SU-DHL-6 (cell line): ENCODE measurements around the gene SPATC1L.

Experiments used
- H2AFZ ChIP-seq: fragments of 200-600 bp; sonication (generic); 2 replicates; pipeline ENCODE4 v1.6.1; 2014; ENCODE audit warnings: low read depth, mild to moderate bottlenecking, moderate library complexity, mixed read lengths, antibody characterized with exemption, low read length; ENCODE audit not compliant: severe bottlenecking
- H3F3A ChIP-seq: fragments of 200-600 bp; shearing (Covaris generic); 2 replicates; pipeline ENCODE4 v1.6.0; 2016; ENCODE audit warnings: antibody characterized with exemption, mild to moderate bottlenecking; ENCODE audit not compliant: insufficient read depth
- H3K27ac ChIP-seq: fragments of 200-600 bp; sonication (generic); 2 replicates; pipeline ENCODE4 v1.5.1; 2016; ENCODE audit warnings: low read depth, mild to moderate bottlenecking, low read length, moderate library complexity, mixed read lengths
- H3K27me3 ChIP-seq: fragments of 200-600 bp; sonication (generic), shearing (Covaris generic); 2 replicates; pipeline ENCODE4 v1.6.0; 2014; ENCODE audit warnings: mild to moderate bottlenecking, low read length
- H3K36me3 ChIP-seq: fragments of 200-600 bp; sonication (generic); 2 replicates; pipeline ENCODE4 v1.6.1; 2014; ENCODE audit warnings: mild to moderate bottlenecking, low read length, mixed read lengths
- H3K4me2 ChIP-seq: fragments of 300-600, 200-600 bp; shearing (Covaris generic), sonication (generic); 2 replicates; pipeline ENCODE4 v1.6.0; 2014; ENCODE audit warnings: low read length, low read depth, mild to moderate bottlenecking; ENCODE audit not compliant: poor library complexity, severe bottlenecking
- H3K4me3 ChIP-seq: fragments of 200-600 bp; sonication (generic); 2 replicates; pipeline ENCODE4 v1.5.1; 2014; ENCODE audit warnings: antibody characterized with exemption, low read length, mild to moderate bottlenecking, mixed read lengths; ENCODE audit not compliant: insufficient read depth, poor library complexity, severe bottlenecking
- H3K79me2 ChIP-seq: fragments of 200-600 bp; sonication (generic); 2 replicates; pipeline ENCODE4 v1.6.1; 2014; ENCODE audit warnings: mild to moderate bottlenecking, low read length, moderate library complexity; ENCODE audit not compliant: insufficient read depth
- H3K9ac ChIP-seq: fragments of 200-600 bp; sonication (generic); 2 replicates; pipeline ENCODE4 v1.7.0; 2014; ENCODE audit warnings: mild to moderate bottlenecking, low read length
- H3K9me2 ChIP-seq: fragments of 200-600 bp; sonication (generic); replicated peaks from 2 replicates; pipeline ENCODE4 v1.6.1; 2014; ENCODE audit warnings: low read length; ENCODE audit not compliant: insufficient read depth
- H3K9me3 ChIP-seq: fragments of 200-600 bp; sonication (generic); 2 replicates; pipeline ENCODE4 v1.6.1; 2014; ENCODE audit warnings: low read length, mixed read lengths; ENCODE audit not compliant: insufficient read depth
- H4K20me1 ChIP-seq: fragments of 200-600 bp; sonication (generic); 2 replicates; pipeline ENCODE4 v1.6.1; 2014; ENCODE audit warnings: low read depth, mild to moderate bottlenecking, antibody characterized with exemption, low read length, moderate library complexity, mixed read lengths
- CTCF ChIP-seq: fragments of 200-600 bp; sonication (generic); IDR thresholded peaks from one replicate; pipeline ENCODE4 v1.5.1; 2017; ENCODE audit warnings: antibody characterized with exemption, mild to moderate bottlenecking, low read length, moderate library complexity; ENCODE audit not compliant: insufficient read depth, poor library complexity, severe bottlenecking
- EZH2phosphoT487 ChIP-seq: fragments of 200-600 bp; sonication (generic), shearing (Covaris generic); conservative IDR thresholded peaks from 2 replicates; pipeline ENCODE4 v1.6.1; 2018; ENCODE audit warnings: mild to moderate bottlenecking, antibody characterized with exemption, low read length, moderate library complexity, mixed read lengths

The SPATC1L gene

GRCh38 chr21:46136739-46137349 lies 47.4 kb downstream of the SPATC1L start:
- Histone ChIP-seq H3K79me2 (no peaks in the 10 kb centered on the region), H3F3A (no peaks in the 10 kb centered on the region), H3K27me3 (no peaks in the 10 kb centered on the region), H2AFZ (no peak overlapping the region), H3K9me3 (no peaks in the 10 kb centered on the region), H3K4me2 (no peak overlapping the region), H3K9ac (no peak overlapping the region), H3K4me3 (no peak overlapping the region), H3K36me3 (no peaks in the 10 kb centered on the region), H3K27ac (no peak overlapping the region), H4K20me1 (no peaks in the 10 kb centered on the region), H3K9me2 (no peaks in the 10 kb centered on the region)
- TF ChIP-seq CTCF, result no peak
- no peak for TF ChIP-seq EZH2phosphoT487

- Histone ChIP-seq H3K36me3 (no peaks in the 10 kb centered on the region), H3K27me3 (no peaks in the 10 kb centered on the region), H3K9me3 (no peaks in the 10 kb centered on the region), H3K9ac (no peak overlapping the region), H3K4me2 (no peak overlapping the region), H3K9me2 (no peaks in the 10 kb centered on the region), H3F3A (no peaks in the 10 kb centered on the region), H3K4me3 (no peak overlapping the region), H3K27ac (no peak overlapping the region), H2AFZ (no peak overlapping the region), H4K20me1 (no peaks in the 10 kb centered on the region), H3K79me2 (no peaks in the 10 kb centered on the region)
- TF ChIP-seq CTCF (no peak), EZH2phosphoT487 (no peak)
Observed at GRCh38 chr21:46135782-46136395, 48.4 kb downstream of the SPATC1L start.

- TF ChIP-seq EZH2phosphoT487 (no peak), CTCF (no peak)
- Histone ChIP-seq H3K4me2 (no peak overlapping the region), H3K4me3 (no peak overlapping the region), H3K9me3 (no peaks in the 10 kb centered on the region), H3K9me2 (no peaks in the 10 kb centered on the region), H3F3A (no peaks in the 10 kb centered on the region), H3K9ac (no peak overlapping the region), H3K36me3 (no peaks in the 10 kb centered on the region), H3K79me2 (no peaks in the 10 kb centered on the region), H2AFZ (no peak overlapping the region), H3K27me3 (no peaks in the 10 kb centered on the region), H4K20me1 (no peaks in the 10 kb centered on the region), H3K27ac (no peak overlapping the region)
Observed at GRCh38 chr21:46131838-46132651, 52.2 kb downstream of the SPATC1L start.
